ENCODE measurements around the gene GCM1.

DNA sequence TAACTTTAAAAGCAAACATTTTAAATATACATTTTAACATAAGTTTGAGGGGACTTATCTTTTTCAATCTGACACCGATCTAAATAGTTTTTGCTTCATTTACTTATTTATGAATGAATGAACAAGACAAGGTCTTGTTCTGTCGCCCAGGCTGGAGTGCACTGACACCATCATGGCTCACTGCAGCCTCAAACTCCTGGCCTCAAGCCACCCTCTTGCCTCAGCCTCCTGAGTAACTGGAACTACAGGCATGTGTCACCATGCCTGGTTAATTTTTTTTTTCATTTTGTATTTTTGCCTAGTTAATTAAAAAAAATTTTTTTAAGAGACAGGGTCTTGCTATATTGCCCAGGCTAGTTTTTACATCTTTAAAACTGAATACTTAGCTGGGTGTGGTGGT lies 58.1 kb downstream of the GCM1 start:
- TF ChIP-seq TAF1 (IDR thresholded peaks at IDR 0.05; ENCODE audit: low read depth, low read length), result no peak
- TF ChIP-seq POLR2A (IDR thresholded peaks at IDR 0.05; ENCODE audit: low read depth, low read length), result no peak
- no peak for TF ChIP-seq POLR2AphosphoS5 (IDR thresholded peaks at IDR 0.05; ENCODE audit: low read depth, low read length)
- no peak for TF ChIP-seq SPI1 (IDR thresholded peaks at IDR 0.05; ENCODE audit: low read depth, low read length)
